GM12878 (cell line): Measurements from ENCODE around the gene CCDC14.

Source experiments
- BCLAF1 ChIP-seq: fragments of 450-650 bp; IDR thresholded peaks from 2 replicates; pipeline ENCODE4 v1.6.1; 2017; ENCODE audit warnings: antibody characterized with exemption, mild to moderate bottlenecking, moderate library complexity
- CTCF ChIP-seq, 3 experiments: IDR thresholded peaks in 2 of 3; conservative IDR thresholded peaks in 1 of 3; 2 replicates each; pipeline ENCODE4 v1.5.1; 2011; ENCODE audit warnings: low read depth in 3 of 3, low read length in 3 of 3, mild to moderate bottlenecking in 3 of 3, control low read depth in 2 of 3, moderate library complexity in 2 of 3, inconsistent platforms in 1 of 3, mixed read lengths in 1 of 3; ENCODE audit not compliant: control insufficient read depth in 2 of 3, insufficient read depth in 1 of 3; ENCODE audit errors: extremely low read depth in 1 of 3
- POLR2A ChIP-seq: IDR thresholded peaks from 2 replicates; pipeline ENCODE4 v1.6.1; 2011; ENCODE audit warnings: low read depth, mild to moderate bottlenecking, low read length
- RCOR1 ChIP-seq: conservative IDR thresholded peaks from 2 replicates; pipeline ENCODE4 v1.6.1; 2012; ENCODE audit warnings: low read depth, low read length, improper control_type of control experiment
- SUPT20H ChIP-seq: IDR thresholded peaks from 2 replicates; pipeline ENCODE4 v1.6.1; 2011; ENCODE audit warnings: low read depth, mild to moderate bottlenecking, low read length, moderate library complexity, borderline replicate concordance; ENCODE audit not compliant: control insufficient read depth

- no peak for TF ChIP-seq CTCF (IDR thresholded peaks at IDR 0.05 in 2 of 3, conservative IDR thresholded peaks at IDR 0.05 in 1 of 3; ENCODE audit: control insufficient read depth in 2 of 3, extremely low read depth in 1 of 3, insufficient read depth in 1 of 3, low read depth in 3 of 3, low read length in 3 of 3)
- no peak for TF ChIP-seq BCLAF1
- no peak for TF ChIP-seq POLR2A
- no peak for TF ChIP-seq SUPT20H
- TF ChIP-seq RCOR1, result no peak
These were observed 8.0 kb downstream of the CCDC14 start for GRCh38 chr3:123952844-123953520.
